CD4-positive, alpha-beta T cell treated with Interleukin-1 beta for 1 hour (primary cell): ENCODE data around the gene MMD2.
"Not testable (repeated sequence)": the region's sequence is repeated elsewhere in the genome, so short reads cannot be mapped to it uniquely, and the experiment has no call there.

Experiments used
- DNase-seq, 2 donors: peaks; one replicate each; pipeline ENCODE4 v3.0.0-alpha.2; 2020 to 2022

The MMD2 gene

DNA sequence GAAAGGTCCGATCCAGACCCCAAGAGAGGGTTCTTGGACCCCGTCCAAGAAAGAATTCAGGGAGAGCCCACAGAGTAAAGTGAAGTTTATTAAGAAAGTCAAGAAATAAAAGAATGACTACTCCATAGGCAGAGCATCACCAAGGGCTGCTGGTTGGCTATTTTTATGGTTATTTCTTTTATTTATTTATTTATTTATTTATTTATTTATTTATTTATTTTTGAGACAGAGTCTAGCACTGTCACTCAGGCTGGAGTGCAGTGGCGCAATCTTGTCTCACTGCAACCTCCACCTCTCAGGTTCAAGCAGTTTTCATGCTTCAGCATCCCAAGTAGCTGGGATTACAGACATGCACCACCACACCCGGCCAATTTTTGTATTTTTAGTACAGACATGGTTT, 65.8 kb downstream of the MMD2 start:
- DNase-seq: not testable (repeated sequence)

DNA sequence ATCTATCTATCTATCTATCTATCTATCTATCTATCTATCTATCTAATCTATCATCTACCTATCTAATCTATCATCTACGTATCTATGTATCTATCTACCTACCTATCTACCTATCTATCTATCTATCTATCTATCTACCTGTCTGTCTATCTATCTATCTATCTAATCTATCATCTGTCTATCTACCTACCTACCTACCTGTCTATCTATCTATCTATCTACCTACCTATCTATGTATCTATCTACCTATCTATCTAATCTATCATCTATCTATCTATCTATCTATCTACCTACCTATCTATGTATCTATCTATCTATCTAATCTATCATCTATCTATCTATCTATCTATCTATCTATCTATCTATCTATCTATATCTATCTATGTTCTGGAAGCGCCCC, 67.5 kb downstream of the MMD2 start:
- DNase-seq: not testable (repeated sequence)

DNA sequence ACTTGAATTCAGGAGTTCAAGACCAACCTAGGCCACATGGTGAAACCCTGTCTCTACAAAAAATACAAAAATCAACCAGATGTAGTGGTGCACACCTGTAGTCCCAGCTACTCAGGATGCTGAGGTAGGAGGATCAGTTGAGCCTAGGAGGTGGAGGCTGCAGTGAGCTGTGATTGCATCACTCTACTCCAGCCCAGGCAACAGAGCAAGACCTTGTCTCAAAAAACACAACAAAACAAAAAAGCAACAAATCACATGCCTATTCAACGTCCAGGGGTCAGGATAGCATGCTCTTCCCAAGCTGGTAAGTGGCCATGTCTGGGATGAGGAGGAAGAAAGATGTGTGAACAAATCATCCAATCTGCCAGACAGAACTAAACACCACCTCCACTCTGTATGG, 69.3 kb downstream of the MMD2 start:
- no peak for DNase-seq

DNA sequence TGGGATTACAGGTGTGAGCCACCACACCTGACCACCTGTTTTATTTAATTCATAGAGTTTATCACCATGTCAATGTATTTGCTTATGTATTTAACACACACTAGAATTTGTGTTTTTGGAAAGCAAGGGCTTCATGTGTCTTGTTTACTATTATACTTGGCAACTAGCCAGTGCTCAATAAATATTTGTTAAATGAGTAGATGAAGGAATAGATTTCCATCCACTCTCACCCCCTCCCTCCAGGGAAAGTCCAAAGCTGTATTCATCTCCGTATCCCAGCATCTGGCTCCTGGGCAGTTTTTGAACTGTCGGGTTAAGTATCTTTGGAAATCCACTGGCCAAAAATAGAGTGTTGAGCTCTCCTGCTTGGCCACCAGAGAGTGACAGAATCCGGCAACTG, 70.8 kb downstream of the MMD2 start:
- no peak for DNase-seq

DNA sequence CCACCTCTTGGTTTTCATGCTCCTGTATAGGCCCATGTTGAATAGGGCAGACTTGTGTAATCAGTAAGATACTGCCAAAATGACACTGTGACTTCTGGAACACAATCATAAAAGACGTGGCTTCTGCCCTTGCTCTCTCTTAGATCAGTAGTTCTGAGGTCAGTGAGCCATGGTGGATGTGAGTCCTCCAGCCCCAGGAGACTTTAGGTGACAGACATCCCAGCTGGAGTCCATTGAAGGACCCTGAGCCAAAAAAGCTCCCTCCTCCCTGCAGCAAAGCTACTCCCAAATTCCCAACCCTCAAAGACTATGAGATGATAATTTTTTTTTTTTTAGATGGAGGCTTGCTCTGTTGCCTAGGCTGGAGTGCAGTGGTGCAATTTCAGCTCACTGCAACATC, 72.3 kb downstream of the MMD2 start:
- no peak for DNase-seq

DNA sequence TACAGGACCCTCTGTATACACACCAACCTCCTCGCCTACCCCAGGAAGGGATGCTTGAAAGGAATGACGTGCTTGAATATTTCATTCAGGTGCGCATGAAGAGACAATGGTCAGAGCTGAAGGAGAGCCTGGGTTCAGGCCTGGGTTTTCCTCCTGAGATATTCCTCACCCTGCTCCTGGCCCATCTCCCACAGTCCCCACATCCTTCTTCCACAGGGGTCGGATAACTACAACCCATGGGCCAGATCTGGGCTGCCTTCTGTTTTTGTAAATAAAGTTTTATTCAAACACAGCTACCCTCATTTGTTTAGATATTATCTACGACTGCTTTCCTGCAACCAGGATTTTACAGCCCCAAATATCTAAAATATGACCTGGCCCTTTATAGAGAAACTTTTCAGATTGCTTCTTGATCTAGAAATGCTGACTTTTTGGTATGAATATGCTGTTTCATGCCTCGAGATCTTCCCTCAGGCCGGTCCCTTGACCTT, 73.6 kb downstream of the MMD2 start:
- no peak for DNase-seq

DNA sequence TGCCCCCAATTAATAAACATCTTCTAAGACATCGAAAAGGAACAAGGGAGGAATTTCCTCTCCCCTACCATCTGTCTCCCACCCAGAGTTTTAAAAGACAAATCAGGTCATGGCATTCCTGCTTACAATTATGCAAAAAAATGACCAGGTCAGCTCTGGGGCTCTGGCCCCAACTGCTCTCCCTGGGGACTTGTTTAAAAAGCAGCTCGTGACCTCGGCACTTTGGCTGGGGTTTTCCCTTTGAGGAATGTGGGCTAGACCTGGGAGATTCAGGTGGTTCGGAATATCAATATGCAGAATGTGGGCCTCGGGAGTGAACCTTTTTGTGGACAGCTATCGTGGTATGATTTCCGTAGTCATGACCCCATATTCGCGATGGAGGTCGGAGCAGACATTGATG, 74.8 kb downstream of the MMD2 start:
- DNase-seq: no peak

DNA sequence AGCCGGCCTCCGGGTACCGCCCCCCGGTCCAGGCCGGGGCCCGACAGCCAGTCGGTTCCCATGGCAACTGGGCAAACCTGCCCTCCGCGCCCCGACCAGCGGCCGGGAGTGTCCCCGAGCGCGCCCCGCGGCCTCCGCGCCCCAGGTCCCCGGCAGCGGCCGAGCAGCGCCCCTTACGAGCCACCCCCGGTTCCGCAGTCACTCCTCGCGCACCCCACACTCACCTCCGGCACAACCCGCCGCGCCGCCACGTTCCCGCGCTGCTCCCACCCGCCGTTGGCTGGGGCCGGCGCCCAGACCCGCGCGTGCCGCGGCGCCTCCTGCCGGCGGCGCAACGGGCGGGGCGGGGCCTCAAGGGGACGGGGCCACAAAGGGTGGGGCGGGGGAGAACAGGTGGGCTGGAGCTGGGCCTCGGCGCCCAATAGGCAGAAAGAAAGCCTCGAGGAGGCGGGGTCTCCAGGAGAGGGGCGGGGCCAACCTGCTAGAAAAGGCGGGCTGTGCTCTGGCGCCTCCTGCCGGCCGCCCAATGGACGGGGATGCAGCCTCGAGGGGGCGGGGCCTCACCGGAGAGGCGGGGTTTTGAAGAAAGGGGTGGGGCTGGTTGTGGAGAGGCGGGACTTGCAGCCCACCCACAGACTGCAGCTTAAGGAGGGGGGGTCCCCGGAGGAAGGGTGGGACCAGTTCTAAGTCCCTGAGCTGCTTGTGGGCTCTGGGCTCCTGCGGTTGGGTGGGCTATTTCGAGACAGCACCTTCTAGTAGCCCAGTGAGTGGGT, 75.4 kb downstream of the MMD2 start, which contains the start of gene RADIL:
TSS of gene RADIL (minus strand) at position 345 of the 773 bp plus-strand sequence. CDS start 5,577 bp downstream, outside the sequence.
- DNase-seq: peak; percentile 85 to 88

DNA sequence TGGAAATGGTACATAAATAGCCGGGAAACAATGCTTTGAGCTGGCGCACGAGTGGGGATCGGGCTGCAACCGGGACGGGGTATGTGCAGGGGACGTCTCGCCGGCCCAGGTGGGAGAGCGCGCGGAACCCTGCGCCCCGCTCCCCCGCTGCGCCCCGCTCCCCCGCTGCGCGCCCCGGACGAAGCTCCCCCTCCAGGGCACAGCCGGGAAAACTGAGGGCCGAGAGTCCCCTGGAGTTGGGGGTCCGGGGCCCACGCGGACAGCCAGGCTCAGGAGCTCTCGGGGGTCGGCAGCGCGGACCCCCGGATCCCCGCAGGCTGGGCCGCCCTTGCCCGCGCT, 76.0 kb downstream of the MMD2 start:
- DNase-seq: no peak

DNA sequence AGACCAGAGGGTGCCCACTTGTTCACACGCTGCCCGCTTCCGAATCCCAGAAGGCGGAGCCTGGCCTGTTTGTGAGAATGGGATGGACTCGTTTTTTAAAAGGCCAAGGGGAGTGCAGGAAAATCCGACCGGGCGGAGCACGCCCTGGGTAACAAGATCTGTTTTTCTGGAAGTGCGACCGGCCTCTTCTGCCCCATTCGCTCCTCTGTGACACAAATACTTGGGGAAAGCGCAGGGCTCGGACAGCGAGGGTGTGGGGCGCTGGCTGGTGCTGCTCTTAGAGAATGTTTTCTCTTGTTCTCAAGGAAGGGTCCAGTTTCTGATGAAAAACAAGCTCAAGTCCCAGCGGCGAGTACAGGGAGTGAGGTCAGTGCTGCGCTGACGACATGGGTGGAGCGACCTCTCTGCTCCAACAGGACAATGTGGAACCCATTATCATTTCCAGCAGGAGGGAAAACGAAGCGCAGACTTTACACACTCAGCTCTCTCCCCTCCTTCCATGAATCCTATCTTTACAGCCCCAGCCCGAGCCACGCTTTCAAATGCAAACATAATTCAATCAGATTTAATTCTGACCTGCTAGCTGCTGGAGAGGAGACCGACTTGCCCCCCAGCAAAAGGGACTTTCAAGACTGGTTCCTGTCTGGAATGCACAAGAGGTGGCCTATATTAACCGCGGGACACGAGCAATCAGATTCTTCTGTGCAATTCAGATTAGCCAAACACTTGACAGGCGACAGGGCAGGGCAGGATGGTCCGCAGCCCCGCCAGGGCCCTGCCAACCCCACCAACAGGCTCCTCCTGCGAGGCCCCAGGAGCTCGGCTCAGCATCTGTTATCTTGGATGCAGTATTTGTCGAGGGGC, 76.6 kb downstream of the MMD2 start:
- DNase-seq: no peak

DNA sequence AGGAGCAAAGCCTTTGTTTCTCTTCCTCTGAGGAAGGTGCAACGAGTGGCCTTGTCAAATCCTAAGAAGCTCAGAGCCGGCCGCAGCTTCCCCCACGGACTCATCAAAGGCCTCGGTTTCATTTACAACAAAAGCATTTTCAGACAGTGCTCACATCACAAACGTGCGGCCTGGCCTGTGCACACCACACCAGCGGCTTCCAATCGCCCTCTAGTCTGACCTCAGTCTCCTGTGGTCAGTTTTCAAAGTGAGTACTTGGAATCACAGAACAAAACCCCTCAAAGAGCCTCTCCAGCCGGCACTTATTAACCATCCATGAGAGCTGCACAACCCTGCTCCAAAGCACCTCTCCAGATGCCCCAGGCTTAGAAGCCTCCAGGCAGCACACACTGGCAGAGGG, 78.8 kb downstream of the MMD2 start:
- DNase-seq: no peak

DNA sequence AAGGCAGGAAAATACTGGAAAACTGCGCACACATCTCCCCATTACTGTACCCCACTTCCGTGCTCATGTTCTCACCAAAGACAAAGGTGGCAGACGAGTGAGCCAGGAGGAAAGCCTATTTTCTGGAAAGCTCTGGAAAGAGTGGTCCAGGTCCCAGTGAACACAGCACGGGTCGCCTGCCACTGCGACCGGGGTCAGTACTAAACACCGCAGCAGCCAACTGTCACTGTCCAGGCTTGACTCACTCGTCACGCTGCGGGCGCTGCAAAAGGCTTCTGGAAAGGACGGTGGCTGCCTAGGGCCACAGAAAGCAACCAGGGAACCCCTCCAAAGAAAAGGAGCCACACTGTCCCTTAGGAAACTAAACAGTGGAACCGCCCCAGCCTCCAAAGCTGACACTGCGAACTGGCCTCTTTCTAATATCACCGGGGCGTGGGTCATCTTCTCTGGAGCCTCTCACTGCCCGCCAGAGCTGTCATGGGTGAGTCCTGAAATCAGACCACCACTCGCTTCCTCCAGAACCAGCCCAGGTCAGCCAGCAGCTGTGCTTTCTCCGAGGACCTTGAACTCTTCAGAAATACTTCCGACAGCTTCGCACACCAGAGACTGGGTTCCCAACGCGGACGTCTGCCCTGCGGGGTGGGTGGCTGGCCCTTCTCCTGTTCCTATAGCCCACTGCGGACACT, 79.4 kb downstream of the MMD2 start:
- DNase-seq: no peak

DNA sequence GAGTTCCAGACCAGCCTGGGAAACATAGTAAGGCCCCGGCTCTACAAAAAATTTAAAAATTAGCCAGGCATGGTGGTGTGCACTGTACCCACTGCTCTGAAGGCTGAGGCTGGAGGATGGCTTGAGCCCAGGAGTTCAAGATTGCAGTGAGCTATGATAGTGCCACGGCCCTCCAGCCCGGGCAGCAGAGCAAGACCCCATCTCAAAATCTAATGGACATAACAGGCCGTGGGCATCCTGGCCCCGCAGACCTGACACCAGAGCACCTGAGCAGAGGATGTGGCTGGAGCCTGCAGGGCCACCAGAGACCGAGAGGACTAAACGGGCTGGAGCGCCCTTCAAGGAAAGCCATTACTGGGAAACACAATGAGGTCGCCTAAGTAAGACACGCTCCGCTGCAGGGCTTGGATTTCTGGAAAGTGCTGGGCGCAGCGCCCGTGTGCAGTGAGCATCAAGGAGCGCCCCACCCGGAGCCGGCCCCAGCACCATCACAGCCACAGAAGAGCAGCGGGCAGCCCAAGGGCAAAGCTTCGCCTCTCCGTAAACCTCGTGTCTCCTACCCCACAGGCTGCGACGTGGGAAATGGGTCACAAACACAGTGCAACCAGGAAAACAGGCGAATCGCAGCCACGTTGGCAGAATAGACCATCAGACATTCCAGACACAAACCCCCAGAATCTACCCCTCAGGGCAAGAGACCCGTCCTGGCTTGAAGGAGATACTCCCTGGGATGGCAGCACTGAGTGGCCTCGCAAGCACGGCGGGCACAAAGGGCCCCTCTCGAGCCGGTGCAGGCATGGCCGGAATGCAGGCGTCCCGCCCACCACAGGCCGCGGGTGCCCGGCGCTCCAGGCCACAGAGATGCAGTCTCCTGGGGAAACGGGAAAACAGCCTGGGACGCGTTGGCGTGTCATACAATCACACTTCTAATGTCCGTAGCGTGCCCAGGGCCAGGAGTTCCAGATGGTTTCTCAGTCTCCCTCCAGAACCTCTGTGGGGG, 80.4 kb downstream of the MMD2 start:
- DNase-seq: no peak

DNA sequence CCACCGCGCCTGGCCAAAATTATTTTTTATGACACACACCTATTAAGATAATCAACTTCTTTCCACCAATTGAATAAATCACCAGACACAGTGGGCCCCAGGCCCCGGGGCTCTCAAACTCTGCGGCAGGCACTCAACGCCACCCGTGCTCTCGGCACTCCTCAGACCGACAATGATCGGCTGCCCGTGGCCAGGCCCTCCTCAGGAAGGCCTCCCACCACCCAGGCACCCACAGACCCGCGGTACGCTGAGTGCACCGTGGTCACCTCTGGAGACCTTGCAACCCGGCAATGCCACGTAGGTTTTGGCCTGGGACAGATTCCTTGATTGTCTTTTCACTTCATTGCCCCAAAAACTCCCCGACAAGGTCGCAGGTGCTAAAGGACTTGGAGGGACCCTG, 82.4 kb downstream of the MMD2 start:
- no peak for DNase-seq

DNA sequence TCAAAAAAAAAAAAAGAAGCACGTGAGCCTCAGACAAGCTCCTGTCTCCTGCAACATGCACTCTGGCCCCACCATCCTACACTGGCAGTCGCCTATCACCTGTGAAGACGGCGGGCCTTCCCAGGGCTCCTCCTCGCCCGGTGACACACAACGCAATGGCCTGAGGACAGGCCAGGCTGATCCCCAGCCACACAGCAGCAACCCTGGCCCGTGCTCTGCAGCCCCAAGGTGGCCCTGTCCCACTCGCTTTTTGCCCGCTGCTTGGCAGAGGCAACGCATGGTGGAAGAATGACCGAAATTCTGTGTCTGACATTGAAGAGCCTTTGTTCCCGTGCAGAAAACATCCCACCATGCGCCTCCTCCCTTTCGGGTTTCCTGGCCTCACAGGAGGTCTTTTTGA, 83.6 kb downstream of the MMD2 start:
- DNase-seq: no peak

DNA sequence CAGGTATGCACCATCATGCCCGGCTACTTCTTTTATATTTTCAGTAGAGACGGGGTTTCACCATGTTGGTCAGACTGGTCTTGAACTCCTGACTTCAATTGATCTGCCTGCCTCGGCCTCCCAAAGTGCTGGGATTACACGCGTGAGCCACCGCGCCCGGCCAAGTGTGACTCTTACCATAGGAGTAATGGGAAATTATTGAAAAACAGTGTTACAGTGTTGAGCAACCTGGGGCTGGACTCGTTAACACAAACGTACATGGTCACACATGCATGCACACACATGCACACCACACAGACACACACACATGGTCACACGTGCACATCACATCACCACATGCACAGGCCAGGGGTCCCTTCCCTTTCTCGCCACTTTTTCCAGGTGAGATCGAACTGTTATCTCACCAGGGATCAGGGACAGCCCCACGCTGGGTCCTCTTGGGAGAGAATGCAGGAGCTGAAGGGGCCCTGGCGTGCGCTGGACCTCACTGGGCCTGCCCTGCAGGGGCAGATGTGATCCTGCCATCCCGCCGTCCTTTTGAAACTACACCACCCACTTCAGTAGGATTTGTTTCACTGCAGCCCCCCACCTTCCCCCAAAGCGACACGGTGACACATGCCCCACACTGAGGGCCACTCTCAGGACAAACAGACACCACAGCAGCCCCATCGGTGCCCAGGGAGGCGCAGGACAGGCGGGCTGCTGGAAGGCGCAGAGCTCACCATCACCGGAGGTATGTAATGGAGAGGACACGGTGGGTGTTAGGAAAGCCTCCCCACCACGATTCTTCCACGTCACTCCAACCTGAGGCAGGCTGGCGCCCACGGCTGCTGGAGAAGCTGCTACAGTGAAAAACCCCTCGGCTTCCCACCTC, 85.7 kb downstream of the MMD2 start:
- DNase-seq: no peak

DNA sequence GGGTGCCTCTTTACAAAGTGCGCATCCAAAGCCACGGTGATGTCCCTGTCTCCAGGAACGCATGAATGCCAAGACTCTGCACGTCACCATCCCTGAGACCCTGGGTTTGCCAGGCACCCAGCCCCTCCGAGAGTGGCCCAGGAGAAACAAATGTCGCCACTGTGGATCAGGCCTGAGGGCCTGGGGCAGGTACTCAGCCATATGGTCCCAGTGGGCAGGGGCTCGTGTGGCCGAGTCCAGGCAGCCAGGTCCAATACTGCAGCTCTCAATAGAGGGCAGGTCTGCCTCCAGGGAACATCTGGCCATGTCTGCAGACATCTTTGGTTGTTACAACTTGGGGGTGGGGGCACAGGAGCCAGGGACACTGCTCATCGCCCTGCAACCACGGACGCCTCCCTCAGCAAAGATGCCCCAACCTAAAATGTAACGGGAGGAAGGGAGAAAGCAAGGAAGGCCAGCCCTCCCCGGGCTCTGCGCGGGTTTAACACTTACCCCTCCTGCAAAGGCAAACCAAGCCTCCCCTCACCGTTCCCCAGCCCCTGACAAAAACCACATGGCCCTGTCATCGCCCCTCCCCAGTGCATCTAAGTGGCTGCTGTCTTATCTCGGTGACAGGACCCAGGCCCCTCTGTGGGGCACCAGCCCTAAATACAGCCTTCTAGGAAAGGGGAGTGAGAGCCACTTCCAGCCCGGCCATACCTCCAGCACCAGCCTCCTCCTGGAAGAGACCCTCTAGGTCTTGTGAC, 86.9 kb downstream of the MMD2 start:
- DNase-seq: no peak

DNA sequence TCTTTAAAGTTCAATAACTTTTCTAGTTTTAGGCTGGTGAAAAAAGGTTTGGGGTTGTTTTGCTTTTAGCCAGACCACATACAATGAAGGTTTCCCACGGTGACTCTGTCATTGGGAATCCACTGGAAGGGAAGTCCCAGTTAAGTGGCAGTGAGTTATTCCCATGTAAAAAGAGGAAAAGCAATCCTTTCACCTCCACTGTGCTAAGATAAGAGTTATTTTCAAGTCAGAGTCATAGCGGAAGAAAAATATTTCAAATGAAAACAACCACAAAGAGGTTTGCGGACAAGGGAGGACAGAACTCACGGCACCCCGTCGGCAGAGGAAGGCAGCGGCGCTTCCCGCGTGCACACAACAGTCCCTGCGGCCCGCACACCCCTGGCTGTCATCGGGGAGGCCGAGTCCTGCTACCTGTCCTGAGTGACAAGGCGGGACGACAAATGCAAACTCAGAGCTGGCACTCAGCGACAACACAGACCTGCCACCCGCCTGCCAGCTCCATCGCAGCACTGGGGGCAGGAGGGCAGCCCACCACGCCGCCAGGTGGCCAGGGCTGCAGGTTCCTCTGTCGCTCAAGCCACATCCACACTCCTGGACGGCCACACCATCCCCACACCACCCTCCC, 87.8 kb downstream of the MMD2 start:
- no peak for DNase-seq

DNA sequence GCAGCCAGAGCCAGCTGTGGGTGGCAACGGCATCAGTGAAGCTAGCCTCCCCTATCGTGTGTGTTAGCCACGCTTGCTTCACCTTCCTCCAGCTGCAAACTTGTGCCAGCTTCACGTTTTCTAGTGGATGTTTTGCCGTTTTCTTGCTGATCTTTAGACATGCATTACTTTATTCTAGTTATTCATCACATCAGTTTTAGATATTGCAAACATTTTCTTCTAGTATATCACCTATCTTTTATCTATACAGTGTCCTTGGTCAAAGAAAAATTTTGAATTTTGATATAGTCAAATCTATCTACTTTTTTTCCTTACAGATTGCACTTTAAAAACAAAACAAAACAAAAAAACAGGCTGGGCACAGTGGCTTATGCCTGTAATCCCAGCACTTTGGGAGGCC, 90.5 kb downstream of the MMD2 start:
- no peak for DNase-seq
